WI38 (cell line): Measurements from ENCODE around the gene SLC29A4.
"Not testable (repeated sequence)": the region's sequence is repeated elsewhere in the genome, so short reads cannot be mapped to it uniquely, and the experiment has no call there.

Source experiments
- H3K4me3 ChIP-seq: 2 replicates; pipeline ENCODE4 v1.5.1; 2011; ENCODE audit warnings: low read depth, mild to moderate bottlenecking, control low read depth, low read length
- TF ChIP-seq, protein P1 (sequence below): IDR thresholded peaks from 2 replicates; pipeline ENCODE4 v1.5.1; 2012; ENCODE audit warnings: low read depth, mild to moderate bottlenecking, control low read depth, low read length

SLC29A4 gene

DNA sequence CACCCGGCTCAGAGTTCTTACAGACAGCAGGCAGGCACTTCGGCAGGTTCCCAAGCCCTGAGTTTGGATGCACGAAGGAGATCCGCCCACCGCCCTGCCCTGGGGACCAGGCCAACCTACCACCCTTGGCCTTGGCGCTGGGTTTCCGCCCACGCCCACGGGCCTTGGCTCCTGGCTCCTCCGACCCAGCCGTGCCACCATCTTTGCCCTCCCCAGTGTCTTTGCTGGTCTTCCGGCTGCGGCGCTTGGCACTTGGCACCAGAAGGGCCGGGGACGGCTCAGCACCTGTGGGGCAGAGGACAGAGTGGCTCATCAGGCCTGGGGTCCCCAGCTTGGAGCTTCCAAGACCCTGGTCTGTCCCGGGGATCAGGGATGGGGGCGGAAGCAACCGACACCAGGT lies 32.1 kb downstream of the SLC29A4 start:
- no peak overlapping the region for H3K4me3 ChIP-seq
- TF ChIP-seq, protein P1, sequence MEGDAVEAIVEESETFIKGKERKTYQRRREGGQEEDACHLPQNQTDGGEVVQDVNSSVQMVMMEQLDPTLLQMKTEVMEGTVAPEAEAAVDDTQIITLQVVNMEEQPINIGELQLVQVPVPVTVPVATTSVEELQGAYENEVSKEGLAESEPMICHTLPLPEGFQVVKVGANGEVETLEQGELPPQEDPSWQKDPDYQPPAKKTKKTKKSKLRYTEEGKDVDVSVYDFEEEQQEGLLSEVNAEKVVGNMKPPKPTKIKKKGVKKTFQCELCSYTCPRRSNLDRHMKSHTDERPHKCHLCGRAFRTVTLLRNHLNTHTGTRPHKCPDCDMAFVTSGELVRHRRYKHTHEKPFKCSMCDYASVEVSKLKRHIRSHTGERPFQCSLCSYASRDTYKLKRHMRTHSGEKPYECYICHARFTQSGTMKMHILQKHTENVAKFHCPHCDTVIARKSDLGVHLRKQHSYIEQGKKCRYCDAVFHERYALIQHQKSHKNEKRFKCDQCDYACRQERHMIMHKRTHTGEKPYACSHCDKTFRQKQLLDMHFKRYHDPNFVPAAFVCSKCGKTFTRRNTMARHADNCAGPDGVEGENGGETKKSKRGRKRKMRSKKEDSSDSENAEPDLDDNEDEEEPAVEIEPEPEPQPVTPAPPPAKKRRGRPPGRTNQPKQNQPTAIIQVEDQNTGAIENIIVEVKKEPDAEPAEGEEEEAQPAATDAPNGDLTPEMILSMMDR = no peak

DNA sequence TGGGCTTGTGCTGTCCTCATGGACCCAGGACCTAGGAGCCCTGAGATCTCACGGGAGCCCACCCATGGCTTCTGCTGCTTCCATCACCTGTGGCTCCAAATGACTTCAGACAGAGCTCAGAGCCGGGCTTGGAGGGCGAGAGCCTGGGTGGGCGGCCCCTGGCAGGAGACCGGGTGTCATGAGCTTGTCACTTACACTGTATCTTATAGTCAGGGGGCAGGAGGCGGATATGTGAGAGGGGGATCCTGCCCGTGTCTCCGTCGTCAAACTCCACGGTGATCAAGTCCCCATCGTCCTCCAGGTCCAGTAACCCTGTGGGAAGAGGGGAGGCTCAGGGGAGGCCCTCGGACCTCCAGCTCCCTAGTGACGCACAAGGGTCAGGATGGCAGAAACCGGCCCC lies 33.0 kb downstream of the SLC29A4 start:
- no peak overlapping the region for H3K4me3 ChIP-seq
- TF ChIP-seq, protein P1 = no peak

GRCh38 chr7:5318613-5319012 lies 35.9 kb downstream of the SLC29A4 start:
- H3K4me3 ChIP-seq = not testable (repeated sequence)

- no peak overlapping the region for H3K4me3 ChIP-seq
- TF ChIP-seq, protein P1 = no peak
Measured at GRCh38 chr7:5320391-5320790, 37.6 kb downstream of the SLC29A4 start.

- TF ChIP-seq, protein P1 = no peak
- H3K4me3 ChIP-seq = no peak overlapping the region
Measured at GRCh38 chr7:5320802-5321396, 38.2 kb downstream of the SLC29A4 start.

- TF ChIP-seq, protein P1 = no peak
- no peak overlapping the region for H3K4me3 ChIP-seq
Measured at GRCh38 chr7:5322621-5323410, 40.1 kb downstream of the SLC29A4 start.

DNA sequence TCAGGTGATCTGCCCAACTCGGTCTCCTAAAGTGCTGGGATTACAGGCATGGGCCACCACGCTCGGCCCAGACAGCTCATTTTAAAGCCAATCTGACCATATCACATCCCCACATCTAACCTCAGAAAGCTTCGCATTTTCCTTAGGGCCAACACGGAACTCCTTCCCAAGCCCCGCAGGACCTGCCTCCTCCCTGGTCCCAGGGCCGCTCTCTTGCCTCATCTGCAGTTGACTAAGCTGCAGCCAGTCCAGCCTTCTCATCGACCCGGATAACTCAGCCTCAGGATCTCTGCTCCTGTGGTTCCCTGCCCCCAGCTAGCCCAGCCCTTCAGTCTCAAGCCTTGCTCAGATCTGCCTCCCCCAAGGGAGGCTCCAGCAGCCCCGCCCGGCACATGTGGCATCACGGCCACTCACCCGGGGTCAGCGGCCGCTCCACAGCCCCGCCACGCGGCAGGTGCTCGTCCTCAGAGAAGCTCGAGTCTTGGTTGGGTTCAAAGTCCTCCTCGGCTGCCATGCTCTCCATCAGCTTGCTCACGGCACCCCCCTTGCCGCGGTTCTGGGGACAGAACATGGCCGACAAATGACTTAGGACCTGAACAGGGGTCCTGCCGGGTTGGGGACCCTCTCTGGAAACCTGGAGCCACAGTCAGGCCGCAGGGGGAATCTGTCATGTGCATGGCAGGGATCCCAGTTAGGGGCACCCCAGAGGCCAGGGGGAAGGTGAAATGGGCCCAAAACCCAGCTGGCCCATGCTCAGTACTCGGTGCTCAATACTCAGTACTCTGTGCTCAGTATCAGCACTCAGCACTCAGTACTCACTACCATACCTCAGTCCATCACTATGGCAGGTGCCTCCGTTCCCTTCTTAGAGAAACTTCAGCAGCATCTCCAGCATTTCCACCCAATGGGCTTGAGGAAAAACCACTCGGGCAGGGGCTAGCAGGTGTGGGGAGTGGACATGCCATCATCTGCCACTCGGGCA lies 41.3 kb downstream of the SLC29A4 start:
- not testable (repeated sequence) for H3K4me3 ChIP-seq

GRCh38 chr7:5324961-5325360 lies 42.2 kb downstream of the SLC29A4 start:
- no peak overlapping the region for H3K4me3 ChIP-seq

More at GRCh38 chr7:5324961-5325360, 42.2 kb downstream of the SLC29A4 start:
- TF ChIP-seq, protein P1 = no peak
